Activated T-cell treated with anti-CD3 and anti-CD28 coated beads, Interleukin-2, amount 50 U/mL, for 72 hours (primary cell): ENCODE measurements around the gene CRY2. TPM values are rescaled to one million over a fixed set of nuclear protein-coding genes. Genes with fewer than 3 reads are reported as not detected.
A peak's percentile ranks its signal among the peaks of the same experiment; 100 is the strongest.

ENCODE experiments used
- ATAC-seq, 2 donors: fragments of 150-1000 bp; cut with Tn5 transposase; replicated peaks in 1 of 2; 2 replicates each; pipeline ENCODE4 v1.10.0; 2021; ENCODE audit warnings: moderate library complexity in 2 of 2, mild to moderate bottlenecking in 1 of 2
- DNase-seq, 2 donors: peaks; one replicate each; pipeline ENCODE4 v3.0.0; 2021 to 2022; ENCODE audit warnings: mixed read lengths in 1 of 2
- H3K27ac Mint-ChIP-seq: one replicate; pipeline ENCODE4 v1.8.0; 2022; ENCODE audit warnings: mild to moderate bottlenecking, moderate library complexity, mixed read lengths
- H3K27me3 Mint-ChIP-seq: one replicate; pipeline ENCODE4 v1.8.0; 2022; ENCODE audit warnings: low read depth, mixed read lengths
- H3K36me3 Mint-ChIP-seq, 2 donors: one replicate each; pipeline ENCODE4 v1.8.0; 2022; ENCODE audit warnings: mixed read lengths in 2 of 2, mild to moderate bottlenecking in 1 of 2; ENCODE audit not compliant: insufficient read depth in 2 of 2
- H3K4me1 Mint-ChIP-seq: one replicate; pipeline ENCODE4 v1.8.0; 2022; ENCODE audit warnings: low read depth, mixed read lengths
- H3K4me3 Mint-ChIP-seq, 2 donors: one replicate each; pipeline ENCODE4 v1.8.0; 2022; ENCODE audit warnings: mild to moderate bottlenecking in 2 of 2, mixed read lengths in 2 of 2, moderate library complexity in 2 of 2
- H3K9me3 Mint-ChIP-seq, 2 donors: one replicate each; pipeline ENCODE4 v1.8.0; 2022; ENCODE audit warnings: mixed read lengths in 2 of 2
- total RNA-seq, 2 donors: library from RNA; stranded (reverse); gene quantifications; one replicate each; pipeline ENCODE4 v1.2.3, GENCODE V29; 2022

The CRY2 gene
- 10 to 100 TPM; 20.2 to 23.8 TPM for total RNA-seq

DNA sequence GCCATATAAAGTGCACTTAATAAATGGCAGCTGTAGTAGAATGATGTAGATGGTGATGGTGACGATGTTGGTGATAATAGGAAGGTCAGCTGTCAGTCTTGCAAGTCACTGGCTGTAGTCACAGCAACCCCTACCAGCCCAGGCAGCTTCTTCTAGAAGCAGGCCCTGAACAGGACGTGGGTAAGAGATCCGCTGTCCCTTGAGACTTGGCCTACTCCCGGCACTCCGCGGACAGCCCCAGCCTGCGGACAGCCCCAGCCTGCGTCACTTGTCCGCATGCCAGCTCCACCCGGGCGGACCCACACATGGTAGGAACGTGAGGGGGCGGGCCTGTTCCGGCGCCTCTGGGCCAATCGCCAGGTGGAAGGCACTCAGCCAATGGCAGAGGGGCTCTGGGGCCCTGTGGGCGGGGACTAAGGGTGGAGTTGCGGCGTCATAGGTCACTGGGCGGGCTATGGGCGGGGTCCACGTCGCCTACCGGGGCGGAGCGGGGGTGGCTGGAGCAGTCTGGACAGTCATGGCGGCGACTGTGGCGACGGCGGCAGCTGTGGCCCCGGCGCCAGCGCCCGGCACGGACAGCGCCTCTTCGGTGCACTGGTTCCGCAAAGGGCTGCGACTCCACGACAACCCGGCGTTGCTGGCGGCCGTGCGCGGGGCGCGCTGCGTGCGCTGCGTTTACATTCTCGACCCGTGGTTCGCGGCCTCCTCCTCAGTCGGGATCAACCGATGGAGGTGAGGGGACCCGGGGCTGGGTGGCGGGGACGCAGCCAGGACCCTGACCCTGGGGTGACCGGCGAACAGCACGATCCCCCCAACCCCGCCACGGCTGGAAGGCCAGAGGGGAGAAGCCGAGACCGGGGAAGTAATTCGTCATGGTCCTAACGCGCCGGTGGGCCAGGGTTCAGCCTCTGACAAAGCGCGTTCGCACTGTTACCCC is at the start of gene CRY2:
Gene CRY2, plus strand, starts transcription at position 502 of the 937 bp plus-strand sequence. Its CDS starts 16 bp downstream, at position 518.
- H3K27me3 Mint-ChIP-seq, result peaks cover 18% of the 10 kb centered on the region
- no peaks in the 10 kb centered on the region for H3K36me3 Mint-ChIP-seq
- H3K4me3 Mint-ChIP-seq, result peak within 1 kb of the TSS; percentile 89 to 98
- DNase-seq, result peak; percentile 99
- peak; percentile 92 for ATAC-seq
- H3K27ac Mint-ChIP-seq, result peak within 1 kb of the TSS; percentile 95
- peaks cover 66% of the 10 kb centered on the region for H3K4me1 Mint-ChIP-seq
- H3K9me3 Mint-ChIP-seq, result no peaks in the 10 kb centered on the region

DNA sequence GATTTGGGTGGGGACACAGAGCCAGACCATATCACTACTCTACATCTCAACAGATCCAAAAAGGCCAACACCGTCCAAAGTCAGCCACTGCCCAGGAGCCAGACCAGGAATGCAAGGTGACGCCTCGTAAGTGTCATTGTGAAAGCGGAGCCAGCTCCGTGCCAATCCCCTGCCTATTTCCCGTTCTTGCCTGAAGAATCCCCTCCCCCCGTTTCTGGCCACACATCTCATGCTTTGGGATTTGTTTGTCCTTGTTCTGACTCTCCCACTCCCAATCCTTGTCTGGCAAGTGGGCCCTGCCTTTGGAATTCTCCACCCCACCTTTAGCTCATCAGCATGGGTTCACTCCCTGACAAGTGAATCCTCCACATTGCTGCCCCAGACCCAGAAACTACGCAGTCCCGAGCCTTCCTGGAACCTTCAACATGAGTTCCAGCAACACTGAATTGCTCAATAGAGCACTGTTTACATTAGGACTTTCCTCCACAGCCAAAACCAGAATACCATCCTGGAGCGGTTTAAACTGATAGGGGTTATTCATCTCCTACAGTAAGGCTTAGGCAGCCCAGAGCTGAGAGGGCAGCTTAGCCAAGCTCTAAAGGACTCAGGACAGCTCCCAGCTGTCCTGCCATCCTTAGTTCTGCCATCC is 48.4 kb upstream of the CRY2 start:
- no peak for DNase-seq
- Mint-ChIP-seq H3K9me3 (peaks cover 0 to 2% of the 10 kb centered on the region in 2 donors), H3K4me3 (no peak overlapping the region), H3K36me3 (no peaks in the 10 kb centered on the region), H3K27me3 (no peaks in the 10 kb centered on the region), H3K27ac (no peak overlapping the region), H3K4me1 (no peaks in the 10 kb centered on the region)
- no peak for ATAC-seq

- DNase-seq (no peak), ATAC-seq (no peak)
- Mint-ChIP-seq H3K36me3 (peaks cover 0 to 2% of the 10 kb centered on the region in 2 donors), H3K4me3 (no peak overlapping the region), H3K27ac (no peak overlapping the region), H3K27me3 (no peaks in the 10 kb centered on the region), H3K4me1 (no peaks in the 10 kb centered on the region), H3K9me3 (peaks cover 0 to 2% of the 10 kb centered on the region in 2 donors)
Measured at GRCh38 chr11:45799562-45799961, 47.7 kb upstream of the CRY2 start.

GRCh38 chr11:45800261-45800660 is 47.0 kb upstream of the CRY2 start:
- no peak for DNase-seq
- Mint-ChIP-seq H3K4me3 (no peak overlapping the region), H3K36me3 (peaks cover 0 to 2% of the 10 kb centered on the region in 2 donors), H3K9me3 (peaks cover 0 to 2% of the 10 kb centered on the region in 2 donors), H3K27me3 (no peaks in the 10 kb centered on the region), H3K27ac (no peak overlapping the region), H3K4me1 (no peaks in the 10 kb centered on the region)
- no peak for ATAC-seq

GRCh38 chr11:45801723-45802315 is 45.5 kb upstream of the CRY2 start:
- H3K27me3 Mint-ChIP-seq, result no peaks in the 10 kb centered on the region
- peaks cover 14% of the 10 kb centered on the region for H3K4me1 Mint-ChIP-seq
- H3K36me3 Mint-ChIP-seq, result peaks cover 1 to 2% of the 10 kb centered on the region in 2 donors
- no peak overlapping the region for H3K4me3 Mint-ChIP-seq
- H3K27ac Mint-ChIP-seq, result no peak overlapping the region
- ATAC-seq (no peak), DNase-seq (no peak)
- H3K9me3 Mint-ChIP-seq, result peaks cover 0 to 2% of the 10 kb centered on the region in 2 donors

- Mint-ChIP-seq H3K27me3 (no peaks in the 10 kb centered on the region), H3K4me3 (peak overlapping the region; percentile 15 to 24), H3K27ac (no peak overlapping the region), H3K9me3 (peaks cover 0 to 2% of the 10 kb centered on the region in 2 donors), H3K4me1 (peaks cover 23% of the 10 kb centered on the region), H3K36me3 (peaks cover 1 to 2% of the 10 kb centered on the region in 2 donors)
- DNase-seq (no peak), ATAC-seq (no peak)
Measured at GRCh38 chr11:45802531-45803317, 44.6 kb upstream of the CRY2 start.

- Mint-ChIP-seq H3K4me3 (peak overlapping the region; percentile 90 to 95), H3K27me3 (no peaks in the 10 kb centered on the region), H3K36me3 (peaks cover 1 to 2% of the 10 kb centered on the region in 2 donors), H3K9me3 (peaks cover 0 to 2% of the 10 kb centered on the region in 2 donors), H3K27ac (peak overlapping the region; percentile 89), H3K4me1 (peaks cover 29% of the 10 kb centered on the region)
- ATAC-seq (peak; percentile 53 to 57), DNase-seq (peak; percentile 76 to 81)
Measured at GRCh38 chr11:45803971-45804760, 43.1 kb upstream of the CRY2 start.

- Mint-ChIP-seq H3K36me3 (peaks cover 1 to 2% of the 10 kb centered on the region in 2 donors), H3K27me3 (no peaks in the 10 kb centered on the region), H3K4me1 (peaks cover 36% of the 10 kb centered on the region), H3K27ac (peak within 1 kb of the TSS; percentile 89), H3K4me3 (peak within 1 kb of the TSS; percentile 90 to 95), H3K9me3 (peaks cover 0 to 2% of the 10 kb centered on the region in 2 donors)
- DNase-seq (peak; percentile 98), ATAC-seq (peak; percentile 94 to 96)
Measured at GRCh38 chr11:45804761-45805304, 42.4 kb upstream of the CRY2 start, which contains the start of gene SLC35C1. SLC35C1 (plus strand) TSS chr11:45805149; CDS start chr11:45805802, 653 bp downstream.

DNA sequence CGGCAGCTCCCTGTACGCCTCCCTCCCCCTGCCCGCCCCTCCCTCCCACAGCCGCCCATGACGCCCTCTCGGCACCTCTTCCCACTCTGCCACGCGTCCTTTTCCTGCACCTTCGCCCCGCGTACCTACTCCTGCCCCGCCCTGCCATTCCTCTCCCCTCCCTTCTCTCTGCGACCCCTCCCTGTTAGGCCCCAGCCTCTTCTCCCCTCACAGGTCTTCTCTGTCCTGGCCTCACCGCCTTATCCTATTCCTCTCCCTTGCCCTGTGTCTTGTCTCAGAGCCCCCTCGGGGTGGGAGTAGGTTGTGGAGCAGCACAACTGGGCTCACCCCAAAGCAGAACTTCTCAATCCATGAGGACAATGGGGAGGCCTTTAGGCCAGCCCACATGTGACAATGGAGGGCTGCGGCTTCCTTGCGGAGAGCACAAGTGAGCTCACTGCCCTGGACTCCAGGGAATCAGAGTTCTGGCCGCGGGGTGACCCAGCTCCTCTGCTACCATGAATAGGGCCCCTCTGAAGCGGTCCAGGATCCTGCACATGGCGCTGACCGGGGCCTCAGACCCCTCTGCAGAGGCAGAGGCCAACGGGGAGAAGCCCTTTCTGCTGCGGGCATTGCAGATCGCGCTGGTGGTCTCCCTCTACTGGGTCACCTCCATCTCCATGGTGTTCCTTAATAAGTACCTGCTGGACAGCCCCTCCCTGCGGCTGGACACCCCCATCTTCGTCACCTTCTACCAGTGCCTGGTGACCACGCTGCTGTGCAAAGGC is 41.8 kb upstream of the CRY2 start:
- ATAC-seq, result peak; percentile 53 to 58
- Mint-ChIP-seq H3K9me3 (peaks cover 0 to 2% of the 10 kb centered on the region in 2 donors), H3K36me3 (peaks cover 1 to 2% of the 10 kb centered on the region in 2 donors), H3K4me1 (peaks cover 39% of the 10 kb centered on the region), H3K27me3 (no peaks in the 10 kb centered on the region), H3K27ac (peak overlapping the region; percentile 83), H3K4me3 (peak overlapping the region; percentile 90 to 95)
- DNase-seq, result peak in 1 of 2 donors; percentile 11

GRCh38 chr11:45806072-45806933 is 41.0 kb upstream of the CRY2 start:
- Mint-ChIP-seq H3K4me3 (peak overlapping the region; percentile 90 to 95), H3K4me1 (peaks cover 39% of the 10 kb centered on the region), H3K27ac (peak overlapping the region; percentile 47), H3K9me3 (no peaks in the 10 kb centered on the region), H3K36me3 (peaks cover 1 to 2% of the 10 kb centered on the region in 2 donors), H3K27me3 (no peaks in the 10 kb centered on the region)
- DNase-seq (no peak), ATAC-seq (no peak)
